ENCODE results near the gene TCP11. TPM values are rescaled to one million over a fixed set of nuclear protein-coding genes. Genes with fewer than 3 reads are reported as not detected.

The TCP11 gene
- total RNA-seq, 3 donors from 2014 or later: 0.32 to 0.66 TPM; not detected in 1

DNA sequence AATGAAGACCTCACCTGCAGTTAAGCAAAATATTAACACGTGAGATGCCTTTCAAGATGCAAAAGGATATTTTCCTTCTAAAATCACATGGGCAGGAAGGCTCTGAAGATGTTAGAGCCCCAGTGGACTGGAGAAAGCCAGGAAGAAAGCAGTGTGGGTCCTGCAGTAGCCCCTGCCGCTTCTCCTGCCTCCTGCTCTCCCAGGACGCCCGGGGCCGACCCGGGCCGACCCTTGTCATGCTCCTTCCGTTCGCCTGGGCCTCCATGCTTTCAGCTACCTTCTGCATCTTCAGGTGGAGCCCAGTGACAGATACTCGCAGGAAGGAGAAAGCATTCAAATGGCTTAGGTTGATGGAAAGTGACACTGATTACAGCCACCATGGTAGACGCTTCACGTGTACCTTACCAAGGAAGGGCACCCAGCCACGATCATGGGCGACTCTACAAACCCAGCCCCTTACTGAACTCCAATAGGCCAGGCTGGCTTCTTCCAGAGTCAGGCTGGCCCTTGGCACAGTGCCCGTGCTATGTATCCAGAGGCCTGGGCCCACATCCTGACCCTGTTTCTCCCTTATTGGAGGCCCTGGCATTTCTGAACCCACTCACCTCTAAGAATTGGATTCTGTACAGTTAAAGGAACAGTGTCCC is 69.0 kb downstream of the TCP11 start:
- intact Hi-C loops (cut with DNase I; ENCODE audit: low total_unique reads): loop anchor here (2.0 kb wide), 1 partner anchor 71 kb away; no protein-coding TSS in a partner anchor
- no peaks in the 10 kb centered on the region for H3K9me3 ChIP-seq
- DNase-seq (ENCODE audit: low spot score in 2 of 2): no peak
- TF ChIP-seq, protein P1, sequence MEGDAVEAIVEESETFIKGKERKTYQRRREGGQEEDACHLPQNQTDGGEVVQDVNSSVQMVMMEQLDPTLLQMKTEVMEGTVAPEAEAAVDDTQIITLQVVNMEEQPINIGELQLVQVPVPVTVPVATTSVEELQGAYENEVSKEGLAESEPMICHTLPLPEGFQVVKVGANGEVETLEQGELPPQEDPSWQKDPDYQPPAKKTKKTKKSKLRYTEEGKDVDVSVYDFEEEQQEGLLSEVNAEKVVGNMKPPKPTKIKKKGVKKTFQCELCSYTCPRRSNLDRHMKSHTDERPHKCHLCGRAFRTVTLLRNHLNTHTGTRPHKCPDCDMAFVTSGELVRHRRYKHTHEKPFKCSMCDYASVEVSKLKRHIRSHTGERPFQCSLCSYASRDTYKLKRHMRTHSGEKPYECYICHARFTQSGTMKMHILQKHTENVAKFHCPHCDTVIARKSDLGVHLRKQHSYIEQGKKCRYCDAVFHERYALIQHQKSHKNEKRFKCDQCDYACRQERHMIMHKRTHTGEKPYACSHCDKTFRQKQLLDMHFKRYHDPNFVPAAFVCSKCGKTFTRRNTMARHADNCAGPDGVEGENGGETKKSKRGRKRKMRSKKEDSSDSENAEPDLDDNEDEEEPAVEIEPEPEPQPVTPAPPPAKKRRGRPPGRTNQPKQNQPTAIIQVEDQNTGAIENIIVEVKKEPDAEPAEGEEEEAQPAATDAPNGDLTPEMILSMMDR (IDR thresholded peaks at IDR 0.05): no peak
- TF ChIP-seq POLR2A (IDR thresholded peaks at IDR 0.05) (no peak), POLR2AphosphoS5 (IDR thresholded peaks at IDR 0.05) (no peak)
- H3K4me1 ChIP-seq: no peaks in the 10 kb centered on the region
- no peaks in the 10 kb centered on the region for H3K36me3 ChIP-seq
- no peaks in the 10 kb centered on the region for H3K27me3 ChIP-seq
- no peak overlapping the region for H3K4me3 ChIP-seq
- H3K27ac ChIP-seq: peak overlapping the region in 1 of 2 donors; percentile 26

DNA sequence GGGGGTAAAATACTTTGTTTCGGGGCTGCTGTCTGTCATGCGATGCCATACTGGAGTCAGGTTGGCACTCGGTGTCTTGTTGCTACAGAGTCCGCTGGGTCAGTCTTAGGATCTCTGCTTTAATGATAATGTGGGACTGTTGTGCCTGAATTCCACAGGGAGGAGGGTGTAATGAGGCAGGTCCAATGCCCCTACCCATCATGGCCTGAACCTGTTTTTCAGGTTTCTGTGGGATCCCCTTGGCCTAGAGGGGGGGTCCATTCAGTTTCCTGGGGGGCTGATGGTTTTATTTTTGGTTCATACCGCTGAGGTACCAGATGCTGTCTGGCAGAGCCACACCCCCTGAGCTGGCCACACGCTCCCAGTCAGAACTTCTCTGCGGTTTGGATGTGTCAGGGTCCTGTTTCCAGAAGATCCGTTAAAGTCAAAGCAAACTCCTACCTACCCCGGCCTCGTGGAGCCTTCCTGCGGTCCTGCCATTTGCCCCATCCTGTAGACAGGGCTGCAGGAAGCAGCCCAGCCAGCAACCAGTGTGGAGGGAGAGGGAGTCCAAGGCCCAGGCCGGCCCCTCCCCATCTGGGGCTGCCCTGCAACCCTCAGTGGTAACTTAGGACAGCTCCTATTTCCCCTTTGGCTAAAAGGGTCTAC is 69.7 kb downstream of the TCP11 start:
- intact Hi-C loops (cut with DNase I; ENCODE audit: low total_unique reads): no loop called here
- no peak for DNase-seq (ENCODE audit: low spot score in 2 of 2)
- Histone ChIP-seq H3K4me1 (no peaks in the 10 kb centered on the region), H3K36me3 (no peaks in the 10 kb centered on the region), H3K4me3 (no peak overlapping the region), H3K27me3 (no peaks in the 10 kb centered on the region), H3K9me3 (no peaks in the 10 kb centered on the region), H3K27ac (no peak overlapping the region)
- TF ChIP-seq POLR2AphosphoS5 (IDR thresholded peaks at IDR 0.05) (no peak), POLR2A (IDR thresholded peaks at IDR 0.05) (no peak)
- TF ChIP-seq, protein P1 (IDR thresholded peaks at IDR 0.05): no peak

DNA sequence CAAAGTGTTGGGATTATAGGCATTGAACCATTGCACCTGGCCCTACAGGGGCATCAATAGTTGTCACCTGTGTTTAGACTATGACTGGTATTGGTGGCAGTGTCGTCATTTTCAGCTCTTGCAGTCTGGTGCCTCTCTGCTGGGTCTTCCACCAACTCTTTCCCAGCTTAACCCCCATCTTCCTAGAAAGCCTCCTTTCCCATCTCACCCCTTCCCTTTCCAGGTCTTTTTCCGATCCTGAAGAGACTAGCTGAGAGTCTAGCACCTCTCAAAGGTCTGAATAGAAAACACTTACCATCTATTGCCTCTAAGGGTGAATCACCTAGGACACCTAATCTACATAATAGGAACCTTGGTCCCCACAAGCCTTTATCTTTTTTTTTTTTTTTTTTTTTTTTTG is 71.0 kb downstream of the TCP11 start:
- Histone ChIP-seq H3K4me3 (no peak overlapping the region), H3K27me3 (no peaks in the 10 kb centered on the region), H3K36me3 (no peaks in the 10 kb centered on the region), H3K27ac (no peak overlapping the region), H3K4me1 (no peaks in the 10 kb centered on the region), H3K9me3 (no peaks in the 10 kb centered on the region)
- no peak for TF ChIP-seq POLR2A (IDR thresholded peaks at IDR 0.05)
- intact Hi-C loops (cut with DNase I; ENCODE audit: low total_unique reads): no loop called here
- no peak for DNase-seq (ENCODE audit: low spot score in 2 of 2)

DNA sequence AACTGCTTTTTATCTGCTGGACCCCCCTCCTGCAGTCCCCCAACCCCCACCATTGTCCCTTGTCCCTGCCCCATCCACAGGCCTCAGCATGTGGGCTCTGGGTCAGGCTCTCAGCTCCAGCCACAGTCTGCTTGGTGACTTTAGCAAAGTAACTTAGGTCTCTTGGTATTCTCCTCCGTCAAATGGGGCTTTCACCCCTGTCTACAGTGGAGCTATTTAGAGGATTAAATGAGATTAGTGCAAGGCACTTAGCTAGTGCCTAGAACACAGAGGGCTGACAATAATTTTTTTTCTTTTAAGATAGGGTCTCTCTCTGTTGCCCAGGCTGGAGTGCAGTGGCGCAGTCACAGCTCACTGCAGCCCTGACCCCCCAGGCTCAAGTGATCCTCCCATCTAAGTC is 71.9 kb downstream of the TCP11 start:
- no peak for TF ChIP-seq POLR2AphosphoS5 (IDR thresholded peaks at IDR 0.05)
- no peak for TF ChIP-seq POLR2A (IDR thresholded peaks at IDR 0.05)
- TF ChIP-seq, protein P1 (IDR thresholded peaks at IDR 0.05): no peak
- intact Hi-C loops (cut with DNase I; ENCODE audit: low total_unique reads): loop anchor here (10.0 kb wide), 1 partner anchor 566 kb away; no protein-coding TSS in a partner anchor
- Histone ChIP-seq H3K36me3 (no peaks in the 10 kb centered on the region), H3K4me3 (no peak overlapping the region), H3K4me1 (no peaks in the 10 kb centered on the region), H3K9me3 (no peaks in the 10 kb centered on the region), H3K27me3 (no peaks in the 10 kb centered on the region), H3K27ac (no peak overlapping the region)
- no peak for DNase-seq (ENCODE audit: low spot score in 2 of 2)

DNA sequence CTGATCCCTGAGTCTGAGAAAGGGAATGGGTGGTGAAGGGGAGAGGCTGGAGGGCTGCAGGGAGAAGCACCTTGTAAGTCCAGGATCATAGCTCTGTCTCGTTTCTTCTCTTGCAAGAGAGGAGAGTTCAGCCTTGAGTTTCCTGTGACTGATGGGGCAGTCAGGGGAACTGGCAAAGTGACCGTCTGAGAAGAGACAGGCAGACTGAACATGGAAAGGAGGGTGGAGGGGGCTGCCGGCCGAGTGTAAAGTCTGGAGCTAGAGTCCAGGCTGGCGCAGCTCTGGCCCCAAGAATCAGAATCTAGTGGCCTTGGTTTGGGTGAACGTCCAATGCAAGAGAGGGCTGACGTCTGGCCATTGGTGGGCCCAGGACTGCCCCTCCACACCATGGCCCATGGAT is 72.5 kb downstream of the TCP11 start:
- H3K4me3 ChIP-seq: no peak overlapping the region
- DNase-seq (ENCODE audit: low spot score in 2 of 2): no peak
- no peaks in the 10 kb centered on the region for H3K27me3 ChIP-seq
- no peak overlapping the region for H3K27ac ChIP-seq
- no peaks in the 10 kb centered on the region for H3K4me1 ChIP-seq
- intact Hi-C loops (cut with DNase I; ENCODE audit: low total_unique reads): loop anchor here (10.0 kb wide), 1 partner anchor 566 kb away; no protein-coding TSS in a partner anchor
- H3K36me3 ChIP-seq: no peaks in the 10 kb centered on the region
- TF ChIP-seq POLR2A (IDR thresholded peaks at IDR 0.05): no peak
- TF ChIP-seq POLR2AphosphoS5 (IDR thresholded peaks at IDR 0.05): no peak
- TF ChIP-seq, protein P1 (IDR thresholded peaks at IDR 0.05): no peak
- no peaks in the 10 kb centered on the region for H3K9me3 ChIP-seq
